Activated CD4-positive, alpha-beta memory T cell treated with anti-CD3 and anti-CD28 coated beads for 36 hours (primary cell): ENCODE results near the gene MXI1. TPM values are rescaled to one million over a fixed set of nuclear protein-coding genes. Genes with fewer than 3 reads are reported as not detected.

Experiments
- CTCF ChIA-PET: fragments of 350-600 bp; sonication (Branson Sonifier 250); formaldehyde crosslinking; loops from one replicate; lab custom pipeline; 2021; ENCODE audit warnings: antibody characterized with exemption, inconsistent platforms; lab: Charles Lee
- POLR2A ChIA-PET: fragments of 350-600 bp; sonication (Branson Sonifier 250); formaldehyde crosslinking; loops from one replicate; lab custom pipeline; 2021; ENCODE audit warnings: antibody characterized with exemption; lab: Charles Lee
- DNase-seq: peaks from one replicate; pipeline ENCODE4 v3.0.0-alpha.2; 2020
- H3K27ac Mint-ChIP-seq: one replicate; pipeline ENCODE4 v1.8.0; 2021; ENCODE audit warnings: mixed read lengths
- H3K27me3 Mint-ChIP-seq: one replicate; pipeline ENCODE4 v1.8.0; 2021; ENCODE audit warnings: mixed read lengths
- H3K36me3 Mint-ChIP-seq: one replicate; pipeline ENCODE4 v1.8.0; 2021; ENCODE audit warnings: mixed read lengths
- H3K4me1 Mint-ChIP-seq: one replicate; pipeline ENCODE4 v1.8.0; 2021; ENCODE audit warnings: low read depth, mixed read lengths
- H3K4me3 Mint-ChIP-seq: one replicate; pipeline ENCODE4 v1.8.0; 2021; ENCODE audit warnings: mild to moderate bottlenecking, mixed read lengths
- H3K9me3 Mint-ChIP-seq: one replicate; pipeline ENCODE4 v1.8.0; 2021; ENCODE audit warnings: mixed read lengths
- intact Hi-C: fragments of 100-400 bp; cut with micrococcal nuclease; formaldehyde crosslinking; loops from one replicate; pipeline ENCODE4 v1.15.1; 2023
- total RNA-seq, 2 experiments: library from RNA; stranded (reverse); gene quantifications; one replicate each; pipeline ENCODE4 v1.2.3, GENCODE V29; 2021

The MXI1 gene
- total RNA-seq, 2 experiments from 2014 or later = 29.3 to 33.1 TPM

GRCh38 chr10:110226543-110226925 lies 19.1 kb downstream of the MXI1 start:
- peak; percentile 92 for DNase-seq
- intact Hi-C loops = loop anchor here (1.0 to 5.0 kb wide), 9 partner anchors 15 to 341 kb away; partner anchors contain the start of genes ADD3, DUSP5, SMC3 and XPNPEP1
- Mint-ChIP-seq H3K4me3 (peak overlapping the region; percentile 98), H3K36me3 (peaks cover 9% of the 10 kb centered on the region), H3K9me3 (no peaks in the 10 kb centered on the region), H3K27ac (peak overlapping the region; percentile 96), H3K4me1 (peaks cover 36% of the 10 kb centered on the region), H3K27me3 (no peaks in the 10 kb centered on the region)
- ChIA-PET POLR2A (interaction anchor here (10.2 kb wide), 1 partner anchor 16 kb away, joined by 187 read pairs; the partner anchor contains the start of gene MXI1), CTCF (interaction anchor here (0.6 to 12.4 kb wide), 4 partner anchors 17 to 79 kb away, joined by 3 to 197 read pairs (median 4); partner anchors contain the start of gene MXI1)

- ChIA-PET POLR2A (interaction anchor here (10.2 kb wide), 1 partner anchor 17 kb away, joined by 187 read pairs; the partner anchor contains the start of gene MXI1), CTCF (interaction anchor here (0.6 to 12.4 kb wide), 3 partner anchors 17 to 79 kb away, joined by 3 to 197 read pairs (median 3); partner anchors contain the start of gene MXI1)
- intact Hi-C loops = loop anchor here (1.0 to 5.0 kb wide), 9 partner anchors 16 to 340 kb away; partner anchors contain the start of genes ADD3, DUSP5, SMC3 and XPNPEP1
- H3K9me3 Mint-ChIP-seq = no peaks in the 10 kb centered on the region
- H3K4me3 Mint-ChIP-seq = peak overlapping the region; percentile 98
- DNase-seq = peak; percentile 70
- peaks cover 9% of the 10 kb centered on the region for H3K36me3 Mint-ChIP-seq
- peak overlapping the region; percentile 96 for H3K27ac Mint-ChIP-seq
- H3K27me3 Mint-ChIP-seq = no peaks in the 10 kb centered on the region
- H3K4me1 Mint-ChIP-seq = peaks cover 30% of the 10 kb centered on the region
Measured at GRCh38 chr10:110226926-110227641, 19.7 kb downstream of the MXI1 start.

DNA sequence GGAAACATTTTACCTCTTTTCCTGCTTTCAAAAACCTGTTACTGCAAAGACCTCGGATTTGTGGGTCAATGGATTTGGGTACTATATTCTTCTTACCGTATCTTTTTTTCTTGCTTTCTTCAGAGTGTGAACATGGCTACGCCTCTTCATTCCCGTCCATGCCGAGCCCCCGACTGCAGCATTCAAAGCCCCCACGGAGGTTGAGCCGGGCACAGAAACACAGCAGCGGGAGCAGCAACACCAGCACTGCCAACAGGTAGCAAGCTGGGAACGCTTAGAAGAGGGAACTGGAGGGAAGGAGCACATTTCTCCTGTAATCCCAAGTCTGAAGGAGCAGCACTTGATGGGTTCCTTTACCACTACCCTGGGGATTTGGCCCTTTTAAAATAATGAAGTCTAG lies 20.7 kb downstream of the MXI1 start:
- H3K9me3 Mint-ChIP-seq = no peaks in the 10 kb centered on the region
- H3K27me3 Mint-ChIP-seq = no peaks in the 10 kb centered on the region
- H3K36me3 Mint-ChIP-seq = peaks cover 12% of the 10 kb centered on the region
- peak overlapping the region; percentile 27 for H3K4me3 Mint-ChIP-seq
- DNase-seq = no peak
- peaks cover 20% of the 10 kb centered on the region for H3K4me1 Mint-ChIP-seq
- no peak overlapping the region for H3K27ac Mint-ChIP-seq
- intact Hi-C loops = loop anchor here (5.0 kb wide), 3 partner anchors 151 to 306 kb away; partner anchors contain the start of genes ADD3 and XPNPEP1
- CTCF ChIA-PET = interaction anchor here (12.4 kb wide), 1 partner anchor 18 kb away, joined by 197 read pairs; the partner anchor contains the start of gene MXI1
- POLR2A ChIA-PET = no interaction called here

GRCh38 chr10:110229155-110229554 lies 21.8 kb downstream of the MXI1 start:
- DNase-seq = no peak
- peaks cover 12% of the 10 kb centered on the region for H3K36me3 Mint-ChIP-seq
- H3K4me1 Mint-ChIP-seq = peaks cover 19% of the 10 kb centered on the region
- H3K27ac Mint-ChIP-seq = no peak overlapping the region
- H3K4me3 Mint-ChIP-seq = no peak overlapping the region
- CTCF ChIA-PET = interaction anchor here (0.8 to 12.4 kb wide), 5 partner anchors 11 to 91 kb away, joined by 4 to 197 read pairs (median 5); partner anchors contain the start of gene MXI1
- H3K27me3 Mint-ChIP-seq = no peaks in the 10 kb centered on the region
- intact Hi-C loops = loop anchor here (5.0 kb wide), 3 partner anchors 152 to 307 kb away; partner anchors contain the start of genes ADD3 and XPNPEP1
- no peaks in the 10 kb centered on the region for H3K9me3 Mint-ChIP-seq
- POLR2A ChIA-PET = interaction anchor here (1.1 kb wide), 1 partner anchor 18 kb away, joined by 5 read pairs; no protein-coding TSS in a partner anchor

GRCh38 chr10:110233846-110234245 lies 26.4 kb downstream of the MXI1 start:
- peaks cover 16% of the 10 kb centered on the region for H3K36me3 Mint-ChIP-seq
- no peaks in the 10 kb centered on the region for H3K27me3 Mint-ChIP-seq
- intact Hi-C loops = no loop called here
- H3K9me3 Mint-ChIP-seq = no peaks in the 10 kb centered on the region
- POLR2A ChIA-PET = interaction anchor here (0.6 kb wide), 1 partner anchor 11 kb away, joined by 3 read pairs; no protein-coding TSS in a partner anchor
- H3K4me1 Mint-ChIP-seq = peaks cover 8% of the 10 kb centered on the region
- no peak overlapping the region for H3K4me3 Mint-ChIP-seq
- CTCF ChIA-PET = interaction anchor here (0.8 to 1.0 kb wide), 3 partner anchors 27 to 139 kb away, joined by 3 read pairs; no protein-coding TSS in a partner anchor
- no peak for DNase-seq
- H3K27ac Mint-ChIP-seq = no peak overlapping the region

GRCh38 chr10:110237894-110238480 lies 30.6 kb downstream of the MXI1 start:
- no peak overlapping the region for H3K4me3 Mint-ChIP-seq
- H3K27me3 Mint-ChIP-seq = no peaks in the 10 kb centered on the region
- ChIA-PET POLR2A (no interaction called here), CTCF (interaction anchor here (1.0 kb wide), 1 partner anchor 41 kb away, joined by 3 read pairs; no protein-coding TSS in a partner anchor)
- no peaks in the 10 kb centered on the region for H3K9me3 Mint-ChIP-seq
- H3K4me1 Mint-ChIP-seq = peaks cover 30% of the 10 kb centered on the region
- intact Hi-C loops = no loop called here
- H3K36me3 Mint-ChIP-seq = peaks cover 10% of the 10 kb centered on the region
- no peak overlapping the region for H3K27ac Mint-ChIP-seq
- DNase-seq = no peak

DNA sequence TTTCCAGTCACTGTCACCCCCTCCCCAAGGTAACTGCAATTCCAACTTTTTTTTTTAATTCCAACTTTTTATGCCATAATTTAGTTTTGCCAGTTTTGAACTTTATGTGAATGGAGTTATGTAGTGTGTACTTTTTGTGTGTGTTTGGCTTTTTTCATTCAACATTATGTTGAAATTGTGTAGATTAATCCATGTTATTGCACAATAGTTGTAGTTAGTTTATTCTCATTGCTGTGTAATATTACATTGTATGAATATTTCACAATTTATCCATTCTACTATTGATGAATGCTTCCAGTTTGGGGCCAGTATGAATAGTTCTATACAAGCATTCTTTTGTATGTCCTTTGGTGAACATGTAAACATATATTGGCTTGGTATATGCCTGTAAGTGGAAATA lies 32.5 kb downstream of the MXI1 start:
- no peak overlapping the region for H3K27ac Mint-ChIP-seq
- peaks cover 30% of the 10 kb centered on the region for H3K4me1 Mint-ChIP-seq
- CTCF ChIA-PET = interaction anchor here (0.7 to 1.7 kb wide), 5 partner anchors 10 to 34 kb away, joined by 3 to 6 read pairs (median 3); no protein-coding TSS in a partner anchor
- no peak overlapping the region for H3K4me3 Mint-ChIP-seq
- no peaks in the 10 kb centered on the region for H3K27me3 Mint-ChIP-seq
- POLR2A ChIA-PET = no interaction called here
- no peaks in the 10 kb centered on the region for H3K9me3 Mint-ChIP-seq
- peaks cover 10% of the 10 kb centered on the region for H3K36me3 Mint-ChIP-seq
- intact Hi-C loops = no loop called here
- no peak for DNase-seq

DNA sequence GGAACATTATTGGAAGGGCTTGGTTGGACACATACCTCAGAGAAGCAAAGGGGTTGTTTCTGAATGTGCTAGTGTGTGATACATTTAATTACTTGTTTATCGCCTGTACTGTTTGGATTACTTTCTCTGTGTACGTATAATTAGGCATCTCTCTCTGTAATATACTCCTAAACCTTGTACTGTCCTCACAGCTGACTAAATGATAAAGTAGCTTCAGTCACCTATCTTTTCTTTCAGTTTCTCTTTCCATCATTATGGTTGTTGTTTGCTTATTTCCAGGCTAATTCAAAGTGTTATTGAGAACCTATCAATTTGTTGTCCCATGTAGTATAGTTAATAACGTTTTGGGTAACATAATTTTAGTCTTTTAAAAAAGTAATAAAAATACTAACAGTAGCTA lies 34.0 kb downstream of the MXI1 start:
- H3K4me3 Mint-ChIP-seq = no peak overlapping the region
- CTCF ChIA-PET = interaction anchor here (0.6 to 2.1 kb wide), 3 partner anchors 61 to 103 kb away, joined by 3 to 11 read pairs (median 4); partner anchors contain the start of gene SMNDC1
- H3K27me3 Mint-ChIP-seq = peaks cover 2% of the 10 kb centered on the region
- POLR2A ChIA-PET = no interaction called here
- intact Hi-C loops = loop anchor here (1.0 kb wide), 1 partner anchor 10 kb away; no protein-coding TSS in a partner anchor
- H3K36me3 Mint-ChIP-seq = peaks cover 18% of the 10 kb centered on the region
- H3K9me3 Mint-ChIP-seq = no peaks in the 10 kb centered on the region
- peaks cover 30% of the 10 kb centered on the region for H3K4me1 Mint-ChIP-seq
- DNase-seq = no peak
- H3K27ac Mint-ChIP-seq = no peak overlapping the region

DNA sequence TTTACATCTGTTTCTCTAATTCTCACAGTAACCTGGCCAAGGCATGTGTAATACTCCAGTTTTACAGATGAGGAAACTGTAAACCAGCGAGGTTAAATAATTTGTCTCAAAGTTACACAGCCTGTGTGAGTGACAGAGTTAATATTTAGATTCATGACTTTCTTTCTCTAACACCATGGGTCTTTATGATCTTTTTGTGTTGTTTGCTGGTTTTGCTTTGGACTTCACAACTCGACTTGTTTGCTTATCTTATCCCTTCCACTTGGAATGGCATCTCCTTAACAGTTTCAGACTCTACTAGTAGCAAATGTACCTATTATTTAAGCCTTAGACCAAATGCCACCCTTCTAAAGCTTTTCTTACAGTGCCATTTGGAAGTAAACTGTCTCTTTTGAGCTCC lies 34.4 kb downstream of the MXI1 start:
- intact Hi-C loops = loop anchor here (1.0 kb wide), 1 partner anchor 9 kb away; no protein-coding TSS in a partner anchor
- H3K27ac Mint-ChIP-seq = no peak overlapping the region
- no peaks in the 10 kb centered on the region for H3K9me3 Mint-ChIP-seq
- peaks cover 22% of the 10 kb centered on the region for H3K36me3 Mint-ChIP-seq
- CTCF ChIA-PET = interaction anchor here (0.6 to 2.1 kb wide), 4 partner anchors 29 to 103 kb away, joined by 3 to 11 read pairs (median 6); no protein-coding TSS in a partner anchor
- H3K4me3 Mint-ChIP-seq = no peak overlapping the region
- peaks cover 5% of the 10 kb centered on the region for H3K27me3 Mint-ChIP-seq
- peaks cover 30% of the 10 kb centered on the region for H3K4me1 Mint-ChIP-seq
- DNase-seq = no peak
- POLR2A ChIA-PET = no interaction called here

- ChIA-PET POLR2A (no interaction called here), CTCF (interaction anchor here (0.6 to 2.1 kb wide), 4 partner anchors 30 to 104 kb away, joined by 3 to 11 read pairs (median 6); no protein-coding TSS in a partner anchor)
- no peak overlapping the region for H3K27ac Mint-ChIP-seq
- H3K27me3 Mint-ChIP-seq = peaks cover 8% of the 10 kb centered on the region
- no peak overlapping the region for H3K4me3 Mint-ChIP-seq
- H3K36me3 Mint-ChIP-seq = peaks cover 23% of the 10 kb centered on the region
- H3K9me3 Mint-ChIP-seq = no peaks in the 10 kb centered on the region
- DNase-seq = no peak
- H3K4me1 Mint-ChIP-seq = peaks cover 29% of the 10 kb centered on the region
- intact Hi-C loops = no loop called here
Measured at GRCh38 chr10:110242511-110242910, 35.1 kb downstream of the MXI1 start.

DNA sequence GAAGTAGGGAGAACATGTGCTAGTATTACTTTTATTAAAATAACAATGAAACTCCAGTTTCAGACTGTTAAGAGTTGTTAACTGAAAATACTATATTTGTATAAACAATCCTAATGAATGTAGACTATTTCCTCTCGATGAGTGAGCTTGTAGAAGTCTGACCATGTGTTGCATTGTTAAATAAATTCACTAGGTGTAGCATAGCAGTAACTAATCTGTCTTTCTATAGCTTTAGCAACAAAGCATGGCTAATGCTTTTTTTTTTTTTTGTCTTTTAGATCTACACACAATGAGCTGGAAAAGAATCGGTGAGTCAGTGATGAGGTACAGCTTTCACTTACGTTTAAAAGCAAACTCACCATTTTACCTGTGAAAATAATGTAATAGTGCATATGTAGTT lies 37.1 kb downstream of the MXI1 start:
- Mint-ChIP-seq H3K27me3 (peaks cover 9% of the 10 kb centered on the region), H3K27ac (no peak overlapping the region), H3K4me1 (peaks cover 27% of the 10 kb centered on the region), H3K4me3 (no peak overlapping the region), H3K9me3 (peaks cover 2% of the 10 kb centered on the region), H3K36me3 (peaks cover 22% of the 10 kb centered on the region)
- intact Hi-C loops = no loop called here
- ChIA-PET POLR2A (interaction anchor here (0.6 to 0.8 kb wide), 2 partner anchors 11 to 27 kb away, joined by 3 read pairs; no protein-coding TSS in a partner anchor), CTCF (interaction anchor here (0.6 to 1.2 kb wide), 4 partner anchors 25 to 302 kb away, joined by 3 to 7 read pairs (median 4); no protein-coding TSS in a partner anchor)
- DNase-seq = no peak
